Glutamatergic neuron (in vitro differentiated cells): ENCODE data around the gene KDM5A. TPM values are rescaled to one million over a fixed set of nuclear protein-coding genes. Genes with fewer than 3 reads are reported as not detected.

Source experiments
- DNase-seq: peaks from one replicate; pipeline ENCODE4 v3.0.0; 2022
- H3K27ac Mint-ChIP-seq: one replicate; pipeline ENCODE4 v1.8.0; 2020; ENCODE audit warnings: mild to moderate bottlenecking, mixed read lengths, inconsistent platforms; ENCODE audit not compliant: unreplicated experiment
- H3K27me3 Mint-ChIP-seq: one replicate; pipeline ENCODE4 v1.8.0; 2020; ENCODE audit warnings: mild to moderate bottlenecking, moderate library complexity, mixed read lengths, inconsistent platforms; ENCODE audit not compliant: unreplicated experiment
- H3K36me3 Mint-ChIP-seq: one replicate; pipeline ENCODE4 v1.8.0; 2020; ENCODE audit warnings: mild to moderate bottlenecking, mixed read lengths, inconsistent platforms; ENCODE audit not compliant: unreplicated experiment
- H3K4me1 Mint-ChIP-seq: one replicate; pipeline ENCODE4 v1.8.0; 2020; ENCODE audit warnings: mild to moderate bottlenecking, low read depth, mixed read lengths, inconsistent platforms; ENCODE audit not compliant: unreplicated experiment
- H3K4me3 Mint-ChIP-seq: one replicate; pipeline ENCODE4 v1.8.0; 2020; ENCODE audit warnings: mild to moderate bottlenecking, mixed read lengths, inconsistent platforms; ENCODE audit not compliant: unreplicated experiment
- H3K9me3 Mint-ChIP-seq: one replicate; pipeline ENCODE4 v1.8.0; 2020; ENCODE audit warnings: mild to moderate bottlenecking, moderate library complexity, mixed read lengths, inconsistent platforms; ENCODE audit not compliant: unreplicated experiment
- total RNA-seq: library from RNA; stranded (reverse); fragmentation: NEBNext Ultra II Directional; extraction: Animal tissue kit (Norgen Biotek cat#: 25700); gene quantifications from one replicate; pipeline ENCODE4 v1.2.1, GENCODE V29; 2021; ENCODE audit not compliant: unreplicated experiment
- TF ChIP-seq, protein P1 (sequence below): fragments of 200-600 bp; sonication (generic); IDR thresholded peaks from one replicate; pipeline ENCODE4 v1.5.0; 2021; ENCODE audit not compliant: partially characterized antibody, unreplicated experiment

Gene KDM5A
- total RNA-seq, 1 donor from 2014 or later: 86.4 TPM

DNA sequence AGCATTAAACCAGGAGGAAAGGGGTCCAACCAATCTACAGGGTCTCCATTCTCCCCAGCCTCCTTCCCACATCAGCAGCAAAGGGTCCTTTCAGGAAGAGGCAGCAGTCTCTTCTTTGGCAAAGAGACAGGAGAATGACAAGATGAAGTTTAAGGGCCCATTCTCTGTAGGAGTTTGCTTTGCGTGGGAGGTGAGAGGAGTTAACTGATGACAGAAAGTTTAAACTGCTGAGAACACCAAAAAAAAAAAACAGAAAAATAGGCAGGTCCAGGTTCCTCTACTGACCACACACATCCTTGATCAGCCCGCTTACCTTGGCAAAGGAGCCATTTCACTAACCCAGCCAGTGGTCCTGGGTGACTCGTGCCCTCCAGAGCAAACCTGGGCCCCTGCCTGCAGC lies 132.2 kb downstream of the KDM5A start:
- Mint-ChIP-seq H3K4me1 (no peaks in the 10 kb centered on the region), H3K4me3 (no peak overlapping the region), H3K27me3 (no peaks in the 10 kb centered on the region), H3K36me3 (peaks cover 4% of the 10 kb centered on the region), H3K9me3 (peaks cover 9% of the 10 kb centered on the region), H3K27ac (no peak overlapping the region)
- no peak for DNase-seq
- TF ChIP-seq, protein P1, sequence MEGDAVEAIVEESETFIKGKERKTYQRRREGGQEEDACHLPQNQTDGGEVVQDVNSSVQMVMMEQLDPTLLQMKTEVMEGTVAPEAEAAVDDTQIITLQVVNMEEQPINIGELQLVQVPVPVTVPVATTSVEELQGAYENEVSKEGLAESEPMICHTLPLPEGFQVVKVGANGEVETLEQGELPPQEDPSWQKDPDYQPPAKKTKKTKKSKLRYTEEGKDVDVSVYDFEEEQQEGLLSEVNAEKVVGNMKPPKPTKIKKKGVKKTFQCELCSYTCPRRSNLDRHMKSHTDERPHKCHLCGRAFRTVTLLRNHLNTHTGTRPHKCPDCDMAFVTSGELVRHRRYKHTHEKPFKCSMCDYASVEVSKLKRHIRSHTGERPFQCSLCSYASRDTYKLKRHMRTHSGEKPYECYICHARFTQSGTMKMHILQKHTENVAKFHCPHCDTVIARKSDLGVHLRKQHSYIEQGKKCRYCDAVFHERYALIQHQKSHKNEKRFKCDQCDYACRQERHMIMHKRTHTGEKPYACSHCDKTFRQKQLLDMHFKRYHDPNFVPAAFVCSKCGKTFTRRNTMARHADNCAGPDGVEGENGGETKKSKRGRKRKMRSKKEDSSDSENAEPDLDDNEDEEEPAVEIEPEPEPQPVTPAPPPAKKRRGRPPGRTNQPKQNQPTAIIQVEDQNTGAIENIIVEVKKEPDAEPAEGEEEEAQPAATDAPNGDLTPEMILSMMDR: no peak

DNA sequence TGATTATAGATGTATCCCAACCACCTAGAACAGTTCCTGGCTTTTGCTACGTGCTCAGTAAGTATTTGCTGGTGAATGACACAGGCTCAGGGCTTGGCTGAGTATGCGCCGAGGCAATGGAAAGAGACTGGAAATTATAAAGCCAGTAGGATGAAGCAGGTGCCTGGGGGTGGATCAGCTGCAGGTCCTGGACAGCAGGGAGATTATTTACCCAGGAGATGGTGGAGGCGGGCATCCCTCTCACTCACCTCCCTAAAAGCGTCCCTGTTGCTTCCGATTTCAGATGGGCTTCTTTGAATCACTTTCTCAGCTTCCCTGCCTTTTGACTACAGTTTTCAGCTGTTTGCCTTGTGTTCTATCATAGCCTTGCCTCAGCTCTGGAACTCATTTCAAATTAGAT lies 132.9 kb downstream of the KDM5A start:
- DNase-seq: no peak
- H3K9me3 Mint-ChIP-seq: peaks cover 9% of the 10 kb centered on the region
- TF ChIP-seq, protein P1: no peak
- peaks cover 4% of the 10 kb centered on the region for H3K36me3 Mint-ChIP-seq
- H3K27ac Mint-ChIP-seq: no peak overlapping the region
- H3K27me3 Mint-ChIP-seq: no peaks in the 10 kb centered on the region
- H3K4me1 Mint-ChIP-seq: no peaks in the 10 kb centered on the region
- no peak overlapping the region for H3K4me3 Mint-ChIP-seq

DNA sequence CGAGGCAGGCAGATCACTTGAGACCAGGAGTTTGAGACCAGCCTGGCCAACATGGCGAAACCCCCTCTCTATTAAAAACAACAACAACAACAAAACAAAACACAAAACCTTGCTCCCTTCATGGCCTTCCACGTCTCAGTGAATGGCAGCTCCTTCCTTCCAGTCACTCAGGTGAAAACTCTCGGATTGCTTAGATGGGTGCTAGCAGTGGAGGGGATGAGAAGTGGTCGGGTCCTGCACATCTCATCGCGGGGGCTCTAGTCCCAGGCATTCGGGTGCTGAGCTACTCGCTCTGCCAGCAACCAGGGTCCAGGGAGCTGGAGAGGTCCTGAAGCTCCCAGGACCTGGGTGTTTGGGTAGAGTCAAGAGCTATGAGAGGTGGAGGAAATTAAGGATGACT lies 134.2 kb downstream of the KDM5A start:
- no peak overlapping the region for H3K4me3 Mint-ChIP-seq
- no peaks in the 10 kb centered on the region for H3K4me1 Mint-ChIP-seq
- H3K27me3 Mint-ChIP-seq: no peaks in the 10 kb centered on the region
- peaks cover 9% of the 10 kb centered on the region for H3K9me3 Mint-ChIP-seq
- TF ChIP-seq, protein P1: no peak
- no peak overlapping the region for H3K27ac Mint-ChIP-seq
- peaks cover 4% of the 10 kb centered on the region for H3K36me3 Mint-ChIP-seq
- no peak for DNase-seq

DNA sequence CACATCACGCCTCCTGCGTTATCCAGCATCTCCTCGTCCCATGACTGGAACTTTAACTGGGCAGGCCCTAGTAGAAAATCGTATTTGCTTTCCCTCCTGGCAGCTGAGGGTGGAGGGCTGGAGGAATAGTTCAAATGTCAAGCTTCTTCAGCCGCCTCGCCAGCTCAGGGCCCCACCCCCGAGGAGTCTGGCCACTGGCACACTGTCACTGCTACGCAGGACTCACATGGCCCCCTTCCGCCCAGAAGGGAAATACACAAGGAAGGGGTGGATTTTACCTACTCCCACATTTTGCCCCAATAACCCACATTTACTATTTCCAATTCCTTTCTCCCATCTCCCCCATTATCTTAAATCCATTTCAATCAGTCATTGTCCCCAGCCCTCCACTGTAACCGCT lies 135.1 kb downstream of the KDM5A start:
- Mint-ChIP-seq H3K9me3 (peaks cover 9% of the 10 kb centered on the region), H3K27ac (no peak overlapping the region), H3K27me3 (no peaks in the 10 kb centered on the region), H3K36me3 (peaks cover 4% of the 10 kb centered on the region), H3K4me3 (no peak overlapping the region), H3K4me1 (no peaks in the 10 kb centered on the region)
- TF ChIP-seq, protein P1: no peak
- no peak for DNase-seq

DNA sequence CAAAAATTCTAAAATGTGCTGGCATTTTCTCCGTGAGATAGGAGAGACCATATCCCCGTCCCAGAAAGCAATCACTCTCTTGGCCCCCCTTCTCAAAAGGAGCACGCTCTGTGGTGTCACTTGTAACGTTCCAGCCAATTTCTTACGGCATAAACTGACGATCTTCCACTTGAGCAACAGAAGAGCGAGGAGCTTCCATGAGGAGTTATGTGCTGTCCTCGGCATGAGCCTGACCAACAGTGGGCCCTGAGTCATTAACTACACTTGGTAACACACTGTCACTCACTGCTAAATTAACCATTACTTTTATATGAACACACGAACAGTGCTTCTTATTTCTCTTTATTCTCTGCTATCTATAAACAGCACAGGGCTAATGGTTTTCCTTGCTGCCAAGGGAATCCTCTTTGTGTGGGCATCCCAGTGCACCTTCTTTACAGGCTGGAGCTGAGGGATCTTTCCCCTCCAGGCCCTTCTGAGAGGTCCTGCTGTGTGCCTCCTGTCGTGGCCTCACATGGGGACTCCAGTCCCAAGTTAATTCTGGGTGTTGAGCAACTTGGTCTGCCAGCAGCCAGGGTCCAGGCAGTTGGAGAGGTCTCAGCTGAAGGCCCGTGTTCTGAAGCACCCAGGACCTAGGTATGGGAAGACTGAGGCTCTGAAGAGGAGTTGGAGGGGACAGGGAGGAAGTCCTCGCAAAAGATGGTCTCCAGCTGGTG lies 135.8 kb downstream of the KDM5A start:
- no peak overlapping the region for H3K4me3 Mint-ChIP-seq
- no peaks in the 10 kb centered on the region for H3K27me3 Mint-ChIP-seq
- H3K36me3 Mint-ChIP-seq: peaks cover 4% of the 10 kb centered on the region
- TF ChIP-seq, protein P1: no peak
- peaks cover 6% of the 10 kb centered on the region for H3K9me3 Mint-ChIP-seq
- no peaks in the 10 kb centered on the region for H3K4me1 Mint-ChIP-seq
- no peak for DNase-seq
- no peak overlapping the region for H3K27ac Mint-ChIP-seq
